Amniotic stem cell (primary cell): ENCODE data around the gene ZNF132.
"Not testable (repeated sequence)": the region's sequence is repeated elsewhere in the genome, so short reads cannot be mapped to it uniquely, and the experiment has no call there.

Experiments
- DNase-seq: peaks from one replicate; lab custom pipeline; 2025; lab: John Stamatoyannopoulos, UW

The ZNF132 gene

DNA sequence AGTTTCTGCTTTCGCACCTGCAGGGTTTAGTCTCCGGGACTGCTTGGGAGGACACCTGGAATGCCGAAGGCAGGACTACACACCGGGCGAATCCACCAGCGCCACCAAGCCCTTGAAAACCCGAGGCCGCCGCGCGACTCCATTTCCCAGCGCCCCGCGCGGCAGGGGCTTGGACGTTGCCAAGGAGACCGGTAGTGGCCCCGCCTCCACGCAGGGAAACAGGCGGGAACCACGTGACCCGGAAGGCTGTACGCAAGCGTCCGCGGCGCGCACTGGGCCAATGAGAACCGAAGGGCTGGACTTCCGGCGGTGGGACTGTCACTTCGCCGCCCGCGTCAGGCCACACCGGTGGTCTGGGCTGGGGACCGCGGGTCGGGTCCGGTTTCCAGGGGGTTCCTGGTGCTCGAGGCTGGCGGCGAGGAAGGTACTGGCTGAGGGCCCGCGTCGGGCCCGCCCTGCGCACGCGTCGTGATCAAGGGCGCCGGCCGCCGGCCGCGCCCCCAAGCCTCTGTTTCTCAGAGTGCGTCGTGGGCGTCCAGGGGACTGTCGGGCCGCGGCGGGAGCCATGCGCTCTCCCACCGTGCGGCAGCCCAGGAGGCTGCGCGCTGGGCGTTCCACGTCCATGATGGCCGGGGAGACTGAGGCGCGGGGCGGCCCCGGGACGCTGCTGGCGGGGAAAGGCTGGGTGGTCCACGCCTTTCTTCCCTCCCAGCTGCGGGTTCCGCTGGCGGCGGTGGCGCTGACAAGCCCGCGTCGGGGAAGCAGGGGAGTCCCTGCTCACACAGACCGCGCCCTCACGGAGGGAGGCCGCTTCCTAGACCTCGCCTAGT lies 27.0 kb upstream of the ZNF132 start, which contains the start of gene ZNF324:
TSS of gene ZNF324 (plus strand) at position 321 of the 830 bp plus-strand sequence. CDS start 2,106 bp downstream, outside the sequence.
- peak; percentile 98 for DNase-seq

DNA sequence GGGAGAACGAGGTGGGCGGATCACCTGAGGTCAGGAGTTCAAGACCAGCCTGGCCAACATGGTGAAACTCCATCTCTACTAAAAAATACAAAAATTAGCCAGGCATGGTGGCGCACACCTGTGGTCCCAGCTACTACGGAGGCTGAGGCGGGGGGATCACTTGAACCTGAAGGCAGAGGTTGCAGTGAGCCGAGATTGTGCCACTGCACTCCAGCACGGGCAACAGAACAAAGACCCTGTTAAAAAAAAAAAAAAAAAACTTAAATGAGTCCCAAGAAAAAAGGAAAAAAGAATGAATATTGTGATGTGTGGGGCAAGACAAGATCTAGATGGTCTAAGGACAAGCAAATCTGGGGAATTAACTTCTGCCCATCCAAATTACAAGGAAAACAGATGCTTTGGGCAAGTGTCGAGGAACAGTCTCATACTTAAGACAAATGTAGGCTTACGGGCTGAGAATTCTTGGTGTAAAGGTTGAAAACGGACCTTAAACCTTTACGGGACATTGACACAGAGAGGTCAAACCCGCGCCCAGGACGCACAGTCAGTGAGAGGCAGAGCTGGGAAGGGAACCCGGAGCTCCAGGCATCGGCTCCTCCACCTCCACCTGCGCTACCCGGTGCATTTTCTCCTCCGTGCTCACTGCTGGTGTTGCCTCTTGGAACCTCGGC lies 26.3 kb upstream of the ZNF132 start:
- no peak for DNase-seq

DNA sequence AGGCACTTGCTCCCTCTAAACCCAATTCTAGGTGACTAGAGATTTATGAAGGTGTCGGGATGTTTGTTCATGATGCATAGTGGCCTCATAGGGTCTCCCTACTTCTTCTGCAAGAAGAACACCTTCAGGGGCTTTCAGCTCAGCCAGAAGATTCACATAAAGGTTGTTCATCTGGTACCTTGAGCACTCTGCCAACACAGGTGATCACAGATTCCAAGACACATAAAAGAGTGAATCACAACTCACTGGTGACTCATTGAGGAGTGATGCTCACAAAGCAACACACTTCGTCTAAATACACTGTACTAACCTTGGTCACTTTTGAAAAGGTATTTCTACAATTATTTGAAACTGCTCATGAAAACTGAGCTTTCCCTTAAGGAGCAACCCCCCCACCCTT lies 20.1 kb upstream of the ZNF132 start:
- no peak for DNase-seq

DNA sequence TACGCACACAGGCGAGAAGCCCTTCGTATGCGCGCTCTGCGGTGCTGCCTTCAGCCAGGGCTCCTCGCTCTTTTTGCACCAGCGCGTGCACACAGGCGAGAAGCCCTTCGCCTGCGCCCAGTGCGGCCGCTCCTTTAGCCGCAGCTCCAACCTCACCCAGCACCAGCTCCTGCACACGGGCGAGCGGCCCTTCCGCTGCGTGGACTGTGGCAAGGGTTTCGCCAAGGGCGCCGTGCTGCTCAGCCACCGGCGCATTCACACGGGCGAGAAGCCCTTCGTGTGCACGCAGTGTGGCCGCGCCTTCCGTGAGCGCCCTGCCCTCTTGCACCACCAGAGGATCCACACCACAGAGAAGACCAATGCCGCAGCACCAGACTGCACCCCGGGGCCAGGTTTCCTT lies 16.2 kb upstream of the ZNF132 start:
- DNase-seq = no peak

DNA sequence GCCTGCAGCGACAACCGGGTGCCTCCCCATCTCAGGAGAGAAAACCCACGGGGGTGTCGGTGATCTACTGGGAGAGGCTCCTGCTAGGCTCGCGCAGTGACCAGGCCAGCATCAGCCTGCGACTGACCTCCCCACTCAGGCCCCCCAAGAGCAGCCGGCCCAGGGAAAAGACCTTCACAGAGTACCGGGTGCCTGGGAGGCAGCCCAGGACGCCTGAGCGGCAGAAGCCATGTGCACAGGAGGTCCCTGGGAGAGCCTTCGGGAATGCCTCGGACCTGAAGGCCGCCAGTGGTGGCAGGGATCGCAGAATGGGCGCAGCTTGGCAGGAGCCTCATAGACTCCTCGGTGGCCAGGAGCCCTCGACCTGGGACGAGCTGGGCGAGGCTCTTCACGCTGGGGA lies 15.4 kb upstream of the ZNF132 start:
- no peak for DNase-seq

DNA sequence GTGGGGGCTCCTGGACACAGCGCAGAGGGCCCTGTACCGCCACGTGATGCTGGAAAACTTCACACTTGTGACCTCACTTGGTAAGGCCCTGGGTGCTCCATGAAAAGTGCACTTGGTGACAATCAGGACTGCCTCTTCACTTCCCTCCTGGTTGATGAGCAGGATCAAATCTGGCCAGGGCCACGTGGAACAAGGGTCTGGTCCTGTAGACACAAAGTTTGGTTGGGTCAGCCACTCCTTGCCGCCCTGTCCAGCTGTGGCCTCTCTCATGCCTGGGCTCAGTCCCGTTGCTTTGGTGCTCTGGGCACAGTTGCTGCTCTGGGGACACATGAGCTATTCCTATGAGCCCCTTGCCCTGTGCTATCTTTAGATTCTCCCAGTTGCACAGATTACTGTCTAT lies 13.8 kb upstream of the ZNF132 start:
- no peak for DNase-seq

DNA sequence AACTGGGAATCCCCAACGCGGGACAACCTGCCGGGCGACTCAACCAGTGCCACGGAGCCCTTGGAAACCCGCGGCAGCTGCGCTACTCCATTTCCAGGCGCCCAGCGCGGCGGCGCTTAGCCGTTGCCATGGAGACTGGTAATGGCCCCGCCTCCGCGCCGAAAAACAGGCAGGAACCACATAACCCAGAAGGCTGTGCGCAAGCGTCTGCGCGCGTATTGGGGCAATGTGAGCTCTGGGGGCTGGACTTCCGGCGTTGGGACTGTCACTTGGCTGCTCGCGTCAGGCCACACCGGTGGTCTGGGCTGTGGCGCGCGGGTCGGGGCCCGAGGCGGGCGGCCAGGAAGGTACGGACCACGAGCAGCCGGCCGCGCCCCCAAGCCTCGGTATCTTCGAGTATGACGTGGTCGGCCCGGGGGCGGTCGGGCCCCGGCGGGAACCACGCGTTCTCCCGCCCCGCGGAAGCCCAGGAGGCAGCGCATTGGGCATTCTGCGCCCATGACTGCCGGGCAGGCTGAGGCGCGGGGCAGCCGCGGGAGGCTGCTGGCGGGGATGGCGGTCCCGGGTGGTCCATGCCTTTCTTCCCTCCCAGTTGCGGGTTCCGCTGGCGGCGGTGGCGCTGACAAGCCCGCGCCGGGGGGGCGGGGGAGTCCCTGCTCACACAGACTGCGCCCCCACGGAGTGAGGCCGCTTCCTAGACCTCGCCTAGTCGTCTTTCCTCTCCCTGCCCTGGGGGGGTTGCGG lies 11.6 kb upstream of the ZNF132 start, which contains the start of gene ZNF324B:
TSS of gene ZNF324B (plus strand) at position 265 of the 744 bp plus-strand sequence. CDS start 2,080 bp downstream, outside the sequence.
- peak; percentile 94 for DNase-seq

DNA sequence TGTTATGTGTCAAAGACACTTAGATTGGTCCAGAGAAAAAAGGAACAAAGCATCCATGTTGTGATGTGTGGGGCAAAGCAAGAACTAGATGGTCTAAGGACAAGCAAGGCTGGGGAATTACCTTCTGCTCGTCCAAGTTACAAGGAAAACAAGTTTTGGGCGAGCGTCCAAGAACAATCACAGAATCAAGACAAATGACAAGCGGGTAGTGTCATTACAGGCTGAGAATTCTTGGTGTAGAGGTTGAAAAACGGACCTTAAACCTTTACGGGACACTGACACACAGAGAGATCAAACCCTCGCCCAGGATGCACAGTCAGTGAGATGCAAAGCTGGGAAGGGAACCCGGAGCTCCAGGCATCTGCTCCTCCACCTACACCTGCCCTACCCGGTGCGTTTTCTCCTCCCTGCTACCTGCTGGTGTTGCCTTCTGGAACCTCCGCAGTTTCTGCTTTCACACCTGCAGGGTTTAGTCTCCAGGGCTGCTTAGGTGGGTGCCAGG lies 11.0 kb upstream of the ZNF132 start:
- no peak for DNase-seq

DNA sequence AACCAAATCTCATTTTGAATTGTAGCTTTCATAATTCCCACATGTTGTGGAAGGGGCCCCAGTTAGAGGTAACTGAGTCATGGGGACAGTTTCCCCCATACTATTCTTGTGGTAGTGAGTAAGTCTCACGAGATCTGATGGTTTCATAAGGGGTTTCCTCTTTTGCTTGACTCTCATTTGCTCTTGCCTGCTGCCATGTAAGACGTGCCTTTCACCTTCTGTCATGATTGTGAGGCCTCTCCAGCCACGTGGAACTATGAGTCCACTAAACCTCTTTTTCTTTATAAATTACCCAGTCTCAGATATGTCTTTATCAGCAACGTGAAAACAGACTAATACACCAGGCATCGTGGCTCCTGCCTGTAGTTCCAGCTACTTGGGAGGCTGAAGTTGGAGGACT lies 10.0 kb upstream of the ZNF132 start:
- not testable (repeated sequence) for DNase-seq

DNA sequence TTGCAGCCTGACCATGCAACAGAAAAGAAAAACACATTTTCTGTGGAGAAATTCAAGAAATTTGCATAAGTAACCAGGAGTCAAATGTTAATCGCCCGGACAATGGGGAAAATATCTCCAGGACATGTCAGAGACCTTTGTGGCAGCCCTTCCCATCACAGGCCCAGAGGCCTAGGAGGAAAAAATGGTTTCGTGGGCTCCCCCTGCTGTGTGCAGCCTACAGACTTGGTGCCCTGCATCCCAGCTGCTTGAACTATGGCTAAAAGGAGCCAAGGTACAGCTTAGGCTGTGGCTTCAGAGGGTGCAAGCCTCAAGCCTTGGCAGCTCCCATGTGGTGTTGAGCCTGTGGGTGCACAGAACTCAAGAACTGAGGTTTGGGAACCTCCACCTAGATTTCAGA lies 8.9 kb upstream of the ZNF132 start:
- not testable (repeated sequence) for DNase-seq

DNA sequence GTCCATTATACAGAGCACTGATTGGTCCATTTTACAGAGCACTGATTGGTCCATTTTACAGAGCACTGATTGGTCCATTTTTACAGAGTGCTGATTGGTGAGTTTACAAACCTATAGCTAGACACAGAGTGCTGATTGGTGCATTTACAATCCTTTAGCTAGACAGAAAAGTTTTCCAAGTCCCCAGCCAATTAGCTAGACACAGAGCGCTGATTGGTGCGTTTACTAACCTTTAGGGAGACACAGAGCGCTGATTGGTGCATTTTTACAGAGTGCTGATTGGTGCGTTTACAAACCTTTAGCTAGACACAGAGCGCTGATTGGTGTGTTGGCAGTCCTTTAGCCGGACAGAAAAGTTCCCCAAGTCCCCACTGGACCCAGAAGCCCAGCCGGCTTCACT lies 3.0 kb upstream of the ZNF132 start:
- DNase-seq = not testable (repeated sequence)

DNA sequence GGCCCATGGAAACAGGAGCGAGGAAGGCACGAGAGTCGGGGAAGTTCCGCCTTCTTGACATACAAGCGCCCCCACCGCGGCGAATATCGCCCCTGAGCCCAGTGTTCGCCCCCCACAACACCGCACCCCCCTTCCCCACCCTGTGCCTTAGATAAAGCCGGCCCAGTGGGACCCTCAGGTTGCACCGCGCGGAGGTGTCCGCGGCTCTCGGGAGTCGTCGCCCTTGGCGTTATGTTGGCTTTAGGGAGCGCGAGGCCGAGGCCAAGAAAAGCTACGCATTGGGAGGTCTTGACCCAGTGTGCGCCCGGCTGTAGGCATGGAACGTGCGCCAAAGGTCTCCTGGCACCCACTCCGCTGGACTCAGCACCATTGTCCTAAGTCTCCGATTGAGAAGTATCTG lies 603 bp upstream of the ZNF132 start:
- no peak for DNase-seq

DNA sequence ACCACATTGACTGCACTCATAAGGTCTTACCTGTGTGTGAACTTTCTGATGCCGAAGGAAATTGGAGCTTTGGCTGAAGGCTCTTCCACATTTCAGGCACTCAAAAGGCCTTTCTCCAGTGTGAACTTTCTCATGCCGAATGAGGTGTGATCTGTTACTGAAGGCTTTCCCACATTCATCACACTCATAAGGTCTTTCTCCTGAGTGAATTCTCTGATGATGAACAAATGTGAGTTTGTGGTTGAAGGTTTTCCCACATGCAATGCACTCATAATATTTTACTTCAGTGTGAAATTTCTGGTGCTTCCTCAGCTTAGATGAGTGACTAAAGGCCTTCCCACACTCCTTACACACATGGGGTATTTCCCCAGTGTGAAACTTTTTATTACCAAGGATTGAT lies 5.7 kb downstream of the ZNF132 start:
- no peak for DNase-seq

DNA sequence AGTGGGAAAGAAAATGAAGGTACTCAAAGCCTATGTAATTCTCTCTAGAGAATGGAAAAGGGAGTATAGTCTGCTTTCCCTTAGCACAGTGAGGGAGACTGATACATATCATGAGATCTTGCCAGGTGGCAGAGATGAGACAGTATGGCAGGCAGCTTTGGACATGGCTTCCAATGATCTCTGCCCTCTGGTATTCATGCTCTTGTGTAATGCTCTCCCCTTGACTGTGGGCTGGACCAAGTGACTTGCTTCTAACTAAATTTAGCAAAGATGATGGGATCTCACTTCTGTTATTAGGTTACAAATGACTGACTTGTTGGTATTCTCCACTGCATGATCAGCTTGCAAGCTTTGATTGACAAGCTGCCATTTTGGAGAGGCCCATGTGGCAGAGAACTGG lies 10.2 kb downstream of the ZNF132 start:
- DNase-seq = no peak

DNA sequence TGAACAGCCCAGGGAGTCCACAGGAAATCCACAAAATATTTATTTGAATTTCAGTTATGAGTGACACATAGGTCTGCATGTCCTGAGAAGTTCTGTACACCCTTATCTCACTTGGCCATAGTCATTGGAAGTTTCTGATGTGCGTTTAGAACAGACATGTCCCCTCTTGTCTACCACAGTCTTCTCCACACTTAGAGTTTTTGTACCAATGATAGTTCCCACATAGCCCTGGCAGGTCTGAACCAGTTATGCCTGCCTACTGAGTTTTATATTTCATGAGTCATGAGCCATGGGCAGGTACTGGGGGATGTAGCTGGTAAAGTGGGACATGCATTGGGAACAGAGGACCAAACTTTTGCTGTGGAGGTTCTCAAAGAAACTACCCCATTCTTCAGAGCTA lies 11.3 kb downstream of the ZNF132 start:
- DNase-seq = no peak

DNA sequence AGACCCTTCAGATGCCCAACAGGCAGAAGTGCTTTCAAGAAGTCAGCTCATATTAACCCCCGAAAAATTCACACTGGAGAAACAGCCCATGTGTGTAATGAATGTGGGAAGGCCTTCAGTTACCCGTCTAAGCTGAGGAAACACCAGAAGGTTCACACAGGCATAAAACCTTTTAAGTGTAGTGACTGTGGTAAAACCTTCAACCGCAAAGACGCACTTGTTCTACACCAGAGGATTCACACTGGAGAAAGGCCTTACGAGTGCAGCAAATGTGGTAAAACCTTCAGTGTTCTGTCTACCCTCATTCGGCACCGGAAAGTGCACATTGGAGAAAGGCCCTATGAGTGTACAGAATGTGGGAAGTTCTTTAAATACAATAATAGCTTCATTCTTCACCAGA lies 22.9 kb downstream of the ZNF132 start:
- no peak for DNase-seq

DNA sequence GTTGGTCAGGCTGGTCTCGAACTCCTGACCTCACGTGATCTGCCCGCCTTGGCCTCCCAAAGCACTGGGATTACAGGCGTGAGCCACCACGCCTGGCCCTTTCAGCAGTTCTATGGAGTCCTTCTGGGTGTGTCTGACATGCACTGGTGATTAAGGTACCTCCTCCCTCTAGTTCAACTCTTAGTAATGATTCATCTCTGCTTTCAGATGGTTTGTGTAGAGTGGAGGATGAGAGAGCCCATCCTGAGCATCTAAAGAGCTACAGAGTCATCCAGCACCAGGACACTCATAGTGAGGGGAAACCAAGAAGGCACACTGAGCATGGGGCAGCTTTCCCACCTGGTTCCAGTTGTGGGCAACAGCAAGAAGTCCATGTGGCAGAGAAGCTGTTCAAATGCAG lies 23.3 kb downstream of the ZNF132 start:
- DNase-seq = no peak

DNA sequence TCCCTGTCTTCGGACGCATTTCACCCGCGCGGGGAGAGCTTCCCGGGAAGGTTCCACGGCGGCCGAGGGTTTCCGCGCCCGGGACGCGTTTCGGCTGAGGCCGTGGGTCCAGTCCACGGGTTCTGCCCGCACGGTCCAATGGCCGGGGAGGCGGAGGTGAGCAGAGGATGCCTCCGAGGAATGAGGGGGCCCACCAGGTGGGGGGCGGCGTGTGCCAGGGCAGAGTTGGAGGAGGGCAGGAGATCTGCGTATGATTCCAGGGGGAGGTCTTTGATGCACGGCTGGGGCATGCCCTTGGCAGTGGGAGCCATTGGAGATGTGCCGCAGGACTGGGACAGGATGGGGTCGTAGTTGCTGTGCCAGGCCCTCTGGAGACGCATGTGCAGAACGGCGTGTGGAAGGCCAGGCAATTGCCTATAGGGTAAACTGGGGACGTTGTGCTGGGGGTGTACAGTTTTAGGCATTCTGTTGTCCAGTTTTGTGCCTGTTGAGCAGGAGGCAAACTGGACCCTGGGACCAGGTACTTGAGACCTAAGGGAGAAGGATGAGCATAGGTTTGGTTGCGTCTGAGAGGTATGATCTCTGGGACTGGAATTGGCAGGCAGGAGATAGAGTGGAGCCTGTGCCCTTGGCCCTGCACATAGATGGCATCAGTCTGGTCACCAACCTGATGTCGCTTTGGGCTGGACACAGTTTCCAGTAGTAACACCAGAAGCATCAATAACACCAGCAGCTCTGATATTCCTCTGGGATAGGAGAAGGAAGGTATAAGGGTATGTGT lies 30.8 kb downstream of the ZNF132 start:
- no peak for DNase-seq

DNA sequence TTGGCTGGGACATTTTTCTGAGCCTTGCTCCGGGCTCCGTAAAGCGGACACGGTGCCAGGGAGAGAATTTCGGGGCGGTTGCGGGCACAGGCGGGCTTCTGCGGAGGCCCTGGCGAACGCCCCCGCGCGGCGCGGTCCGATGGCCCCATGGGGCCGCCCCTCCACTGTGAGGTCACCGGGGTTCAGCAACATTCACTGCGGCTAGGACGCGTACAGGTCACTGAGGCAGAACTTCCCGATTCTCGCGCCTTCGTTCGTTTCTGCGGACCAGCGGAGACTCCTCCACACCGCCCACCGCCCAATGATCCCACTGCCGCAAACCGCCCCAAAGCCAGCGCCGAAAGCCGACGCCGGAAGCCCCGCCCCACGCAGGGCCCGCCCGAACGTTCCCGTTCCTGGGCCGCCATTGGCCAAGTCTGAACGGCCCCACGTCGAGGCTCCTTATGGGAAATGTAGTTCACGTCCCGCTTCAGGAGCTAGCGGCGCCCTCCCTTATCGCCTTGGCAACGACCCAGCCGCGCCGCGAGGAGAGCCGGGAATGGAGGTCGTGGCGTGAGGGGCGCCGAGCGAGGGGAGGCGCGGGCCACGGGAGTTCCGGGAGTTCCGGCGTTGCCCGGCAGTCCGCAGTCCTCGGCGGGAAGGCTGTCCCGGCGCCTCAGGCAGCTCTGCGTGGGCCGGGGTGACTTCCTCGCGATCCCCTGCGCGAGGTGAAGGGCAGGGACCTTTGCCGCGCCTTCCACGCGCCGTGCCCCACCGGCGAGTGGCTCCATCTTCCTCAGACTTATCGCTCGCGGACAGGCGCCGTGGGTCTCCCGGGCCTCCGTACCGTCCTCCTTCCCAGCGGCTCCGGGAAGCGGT lies 31.6 kb downstream of the ZNF132 start, which contains the start of gene ZNF584:
TSS of gene ZNF584 (plus strand) at position 498 of the 858 bp plus-strand sequence. CDS start 499 bp downstream, outside the sequence.
- DNase-seq = peak; percentile 87

DNA sequence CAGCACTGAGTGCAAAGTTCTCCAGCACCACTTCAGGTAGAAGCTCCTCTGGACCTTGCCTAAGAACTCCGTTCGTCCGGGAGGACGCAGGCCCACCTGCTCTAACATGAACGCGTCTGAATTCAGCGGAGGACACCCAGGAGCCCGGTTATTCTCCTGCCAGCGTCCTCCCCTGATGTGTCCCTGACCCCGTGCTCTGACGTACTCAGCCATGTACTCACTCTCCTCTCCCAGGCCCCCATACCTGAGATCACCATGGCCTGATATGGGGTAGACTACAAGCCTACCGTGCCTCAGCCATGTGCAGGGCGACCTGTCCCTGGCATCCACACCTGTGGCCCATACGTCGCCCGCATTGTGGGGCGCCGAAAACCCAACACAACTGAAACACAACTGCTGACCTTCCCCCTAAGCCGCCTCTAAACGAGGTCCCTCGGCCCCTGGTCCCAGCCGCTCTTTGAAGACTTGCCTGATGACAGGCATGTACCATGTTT lies 32.2 kb downstream of the ZNF132 start:
- DNase-seq = no peak
